Cerebellar nuclear complex (tissue), 1 donor: ENCODE results near the gene GNA14.
"Not testable (repeated sequence)": the region's sequence is repeated elsewhere in the genome, so short reads cannot be mapped to it uniquely, and the experiment has no call there.

ENCODE experiments used
- DNase-seq, 2 experiments: peaks; one replicate each; lab custom pipeline; 2025; lab: John Stamatoyannopoulos, UW

GNA14 gene

DNA sequence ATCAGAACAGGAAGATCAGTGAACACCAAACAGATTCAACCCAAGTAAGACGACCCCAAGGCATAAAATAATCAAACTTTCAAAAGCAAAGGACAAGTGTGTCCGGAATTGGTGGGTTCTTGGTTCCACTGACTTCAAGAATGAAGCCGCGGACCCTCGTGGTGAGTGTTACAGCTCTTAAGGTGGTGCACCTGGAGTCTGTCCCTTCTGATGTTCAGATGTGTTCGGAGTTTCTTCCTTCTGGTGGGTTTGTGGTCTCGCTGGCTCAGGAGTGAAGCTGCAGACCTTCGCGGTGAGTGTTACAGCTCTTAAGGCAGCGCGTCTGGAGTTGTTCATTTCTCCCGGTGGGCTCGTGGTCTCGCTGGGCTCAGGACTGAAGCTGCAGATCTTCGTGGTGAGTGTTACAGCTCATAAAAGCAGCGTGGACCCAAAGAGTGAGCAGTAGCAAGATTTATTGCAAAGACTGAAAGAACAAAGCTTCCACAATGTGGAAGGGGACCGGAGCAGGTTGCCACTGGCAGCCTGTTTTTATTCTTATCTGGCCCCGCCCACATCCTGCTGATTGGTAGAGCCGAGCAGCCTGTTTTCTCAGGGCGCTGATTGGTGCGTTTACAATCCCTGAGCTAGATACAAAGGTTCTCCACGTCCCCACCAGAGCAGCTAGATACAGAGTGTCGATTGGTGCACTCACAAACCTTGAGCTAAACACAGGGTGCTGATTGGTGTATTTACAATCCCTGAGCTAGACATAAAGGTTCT is 158.5 kb downstream of the GNA14 start:
- not testable (repeated sequence) for DNase-seq

- no peak for DNase-seq
Observed at GRCh38 chr9:77488439-77489126, 159.5 kb downstream of the GNA14 start.

DNA sequence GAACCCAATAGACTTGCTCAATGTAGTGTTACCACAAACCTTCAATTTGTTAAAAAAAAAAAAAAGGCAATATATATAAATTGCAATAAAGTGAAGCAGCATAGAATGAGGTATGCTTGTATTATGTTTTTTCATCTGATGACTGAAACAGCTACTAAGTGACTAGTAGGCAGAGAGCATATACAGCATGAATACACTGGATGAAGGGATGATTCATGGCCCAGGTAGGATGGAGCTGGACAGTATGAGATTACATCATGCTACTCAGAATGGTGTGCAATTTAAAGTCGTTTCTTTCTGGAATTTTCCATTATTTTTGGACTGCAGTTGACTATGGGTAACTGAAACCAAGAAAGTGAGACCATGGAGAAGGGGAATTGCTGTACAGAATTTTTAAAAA is 161.2 kb downstream of the GNA14 start:
- no peak for DNase-seq

GRCh38 chr9:77486463-77486862 is 161.7 kb downstream of the GNA14 start:
- no peak for DNase-seq

- no peak for DNase-seq
Observed at GRCh38 chr9:77475641-77476473, 172.3 kb downstream of the GNA14 start.

- DNase-seq = no peak
Observed at GRCh38 chr9:77474936-77475335, 173.2 kb downstream of the GNA14 start.

- no peak for DNase-seq
Observed at GRCh38 chr9:77472646-77473045, 175.5 kb downstream of the GNA14 start.

DNA sequence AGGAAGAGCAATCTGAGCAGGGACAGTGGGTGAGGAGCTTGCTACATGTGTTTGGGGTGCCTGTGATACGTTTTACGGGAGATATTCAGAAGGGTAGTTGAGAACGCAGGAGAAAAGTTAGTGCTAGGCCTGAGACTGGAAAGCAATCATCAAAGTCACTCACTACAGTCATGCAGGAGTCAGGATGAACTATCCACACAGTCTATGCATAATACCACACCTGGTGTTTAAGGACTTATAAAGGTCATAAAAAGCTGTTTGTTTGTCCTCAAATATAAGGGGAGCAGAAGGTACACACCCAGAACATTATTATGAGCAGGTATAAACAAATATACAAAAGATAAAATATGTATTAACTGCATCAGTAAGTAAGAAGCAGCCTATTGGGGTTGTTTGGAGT is 176.6 kb downstream of the GNA14 start:
- DNase-seq = no peak

- DNase-seq = no peak
Observed at GRCh38 chr9:77469515-77470231, 178.4 kb downstream of the GNA14 start.

DNA sequence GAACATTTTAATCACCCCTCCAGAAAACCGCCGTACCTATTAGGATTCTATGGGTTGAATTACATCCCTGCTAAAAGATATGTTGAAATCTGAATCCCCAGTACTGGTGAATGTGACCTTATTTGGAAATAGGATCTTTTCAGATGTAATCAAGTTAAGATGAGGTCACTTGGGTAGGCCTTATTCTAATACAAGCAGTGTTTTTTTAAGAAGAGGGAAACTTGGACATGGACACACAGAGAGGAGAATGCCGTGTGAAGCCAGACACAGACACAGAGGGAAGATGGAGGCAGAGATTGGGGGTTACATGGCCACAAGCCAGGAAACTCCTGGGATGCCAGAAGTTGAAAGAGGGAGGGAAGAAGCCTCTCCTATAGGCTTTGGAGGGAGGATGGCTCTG is 183.5 kb downstream of the GNA14 start:
- no peak for DNase-seq

- no peak for DNase-seq
Observed at GRCh38 chr9:77463151-77463550, 185.0 kb downstream of the GNA14 start.

DNA sequence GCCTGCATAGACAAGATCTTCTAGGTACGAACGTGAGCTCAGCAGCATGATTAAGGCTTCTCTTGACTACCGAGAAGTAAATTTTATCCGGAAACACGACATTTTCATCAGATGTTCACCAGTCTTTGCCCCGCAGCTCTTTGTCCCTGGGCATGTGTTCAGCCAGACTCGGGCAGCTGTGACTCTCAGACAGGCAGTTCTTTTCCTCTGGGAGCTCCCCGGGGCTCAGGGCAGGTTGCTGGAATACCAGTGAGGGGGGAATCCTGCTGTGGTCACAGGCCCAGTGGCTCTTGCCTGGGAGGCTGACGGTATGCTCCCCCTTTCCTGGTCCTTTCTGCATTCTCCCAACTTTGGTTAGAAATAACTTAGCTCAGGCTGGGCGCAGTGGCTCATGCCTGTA is 186.1 kb downstream of the GNA14 start:
- DNase-seq = no peak

GRCh38 chr9:77460938-77461337 is 187.2 kb downstream of the GNA14 start:
- DNase-seq = no peak

DNA sequence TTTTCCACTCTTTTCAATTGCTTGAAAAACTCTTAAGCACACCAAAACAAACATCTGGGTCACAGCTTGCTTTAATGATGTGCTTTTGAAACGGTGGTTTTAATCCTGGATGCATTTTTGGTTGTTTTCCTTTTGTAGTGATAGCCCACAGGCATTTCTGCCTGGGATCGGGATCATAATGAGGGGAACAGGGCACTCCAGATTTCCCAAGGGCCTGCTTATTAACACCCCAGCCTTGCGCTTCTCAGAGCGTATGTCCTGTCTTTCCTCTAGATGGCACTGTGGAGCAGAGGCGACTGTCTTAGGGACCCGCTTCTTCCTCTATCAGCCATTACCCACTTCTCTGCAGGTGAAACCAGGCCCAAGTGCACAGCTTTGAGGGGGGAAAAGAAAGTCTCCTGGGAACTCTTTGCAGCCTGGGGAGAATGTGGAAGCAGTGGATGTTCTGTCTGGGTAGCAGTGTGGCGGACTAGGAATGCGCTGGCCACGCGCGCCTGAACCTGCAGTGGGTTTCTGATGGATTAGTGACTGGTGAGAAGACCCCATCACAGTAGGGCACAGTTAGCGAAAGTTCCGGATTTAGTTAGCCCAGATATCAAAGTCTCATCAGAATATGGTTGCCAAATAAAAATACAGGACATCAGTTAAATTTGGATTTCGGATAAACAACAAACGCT is 190.1 kb downstream of the GNA14 start:
- DNase-seq = no peak

GRCh38 chr9:77456829-77457437 is 191.2 kb downstream of the GNA14 start:
- DNase-seq = no peak

- no peak for DNase-seq
Observed at GRCh38 chr9:77455312-77455927, 192.7 kb downstream of the GNA14 start.

GRCh38 chr9:77454663-77455062 is 193.5 kb downstream of the GNA14 start:
- DNase-seq = no peak

DNA sequence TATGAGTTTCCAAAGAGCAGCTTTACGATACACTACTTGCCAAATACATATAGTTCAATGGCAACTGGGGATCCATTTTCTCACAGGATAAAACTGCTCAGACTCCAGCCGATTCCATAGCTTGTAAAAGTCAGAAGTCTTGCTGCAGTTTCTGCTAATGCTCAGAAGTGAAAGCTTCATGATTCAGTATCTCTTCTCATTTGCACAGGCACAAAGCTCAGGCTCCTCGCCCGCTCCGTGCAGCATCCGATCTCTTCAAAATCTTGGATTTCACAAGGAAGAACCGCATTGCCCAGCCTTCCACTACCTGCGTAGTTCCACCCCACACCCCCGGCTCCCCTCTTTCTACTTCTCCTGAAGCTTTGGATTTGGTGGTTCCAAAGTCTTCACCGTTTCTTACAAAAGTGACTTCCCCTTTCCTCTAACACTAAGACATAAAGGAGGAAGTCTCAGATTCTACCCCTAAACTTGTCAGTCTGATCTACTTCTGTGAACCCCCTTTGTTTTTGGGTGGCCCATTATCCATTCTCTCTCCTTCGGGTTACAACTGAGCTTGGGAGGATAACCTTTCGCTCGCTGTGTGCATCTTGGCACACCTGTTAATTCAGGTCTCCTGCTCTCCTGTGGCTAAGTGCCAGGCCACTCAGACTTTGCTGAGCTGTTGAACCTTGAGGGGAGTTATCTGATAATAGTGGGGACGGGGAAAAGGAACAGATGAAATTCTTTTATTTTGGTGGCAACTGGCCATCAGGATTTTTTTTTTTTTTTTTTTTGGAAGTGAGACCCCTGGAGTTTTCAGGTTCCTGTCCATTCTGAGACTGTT is 194.1 kb downstream of the GNA14 start:
- DNase-seq = no peak

- DNase-seq = no peak
Observed at GRCh38 chr9:77451507-77451906, 196.6 kb downstream of the GNA14 start.

GRCh38 chr9:77450085-77450475 is 198.0 kb downstream of the GNA14 start:
- DNase-seq = no peak
